ENCODE data around the gene SERPINA1. TPM values are rescaled to one million over a fixed set of nuclear protein-coding genes. Genes with fewer than 3 reads are reported as not detected.

The SERPINA1 gene
- total and polyA plus RNA-seq, 2 donors (not counting 1 experiment from before 2014, with no cell fraction given): 0.69 to 6.8 TPM

DNA sequence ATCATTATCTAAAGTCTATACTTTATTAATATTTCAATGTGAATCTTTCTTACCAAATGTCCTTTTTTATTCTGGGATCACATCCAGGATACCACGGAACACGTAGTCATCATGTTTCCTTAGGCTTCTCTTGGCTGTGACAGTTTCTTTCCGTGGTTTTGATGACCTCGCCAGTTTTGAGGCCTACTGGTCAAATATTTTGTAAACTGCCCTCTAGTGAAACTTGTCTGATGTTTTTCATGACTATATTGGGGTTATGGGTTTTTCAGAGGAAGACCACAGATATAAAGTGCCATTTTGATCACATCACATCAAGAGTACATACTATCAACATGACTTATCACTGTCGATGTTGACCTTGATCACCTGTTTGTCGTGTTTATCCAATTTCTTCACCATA lies 51.1 kb downstream of the SERPINA1 start:
- peaks cover 4% of the 10 kb centered on the region for H3K4me1 Mint-ChIP-seq
- Histone ChIP-seq H3K79me2 (ENCODE audit: control insufficient read depth, insufficient read depth, low read length) (no peaks in the 10 kb centered on the region), H3K27me3 (replicated peaks in 1 of 4; ENCODE audit: control extremely low read depth in 1 of 4, control insufficient read depth in 3 of 4, insufficient read depth in 4 of 4, low read length in 3 of 4) (no peaks in the 10 kb centered on the region), H3K9ac (ENCODE audit: low read length) (no peak overlapping the region), H3K4me1 (ENCODE audit: control insufficient read depth in 2 of 2, insufficient read depth in 2 of 2, low read length in 2 of 2) (no peaks in the 10 kb centered on the region), H3K27ac (ENCODE audit: low read length in 2 of 2) (no peak overlapping the region), H4K20me1 (ENCODE audit: control insufficient read depth, insufficient read depth, low read length, poor library complexity, severe bottlenecking) (no peaks in the 10 kb centered on the region), H3K36me3 (replicated peaks in 1 of 2; ENCODE audit: control extremely low read depth in 1 of 2, control insufficient read depth in 1 of 2, extremely low read depth in 1 of 2, insufficient read depth in 2 of 2, low read length in 1 of 2) (no peaks in the 10 kb centered on the region), H3K4me2 (replicated peaks; ENCODE audit: low read depth, low read length, poor library complexity, severe bottlenecking) (no peak overlapping the region), H3K9me3 (ENCODE audit: control extremely low read depth in 1 of 3, control insufficient read depth in 2 of 3, insufficient read depth in 1 of 3, low read length in 2 of 3) (no peaks in the 10 kb centered on the region), H3K4me3 (ENCODE audit: control extremely low read depth in 1 of 5, extremely low read depth in 1 of 5, insufficient read depth in 1 of 5, low read depth in 2 of 5, low read length in 4 of 5) (no peak overlapping the region), H2AFZ (ENCODE audit: insufficient read depth, low read depth, low read length, poor library complexity, severe bottlenecking) (no peak overlapping the region)
- peaks cover 16% of the 10 kb centered on the region for H3K27me3 Mint-ChIP-seq
- ATAC-seq (ENCODE audit: low read depth): no peak
- no peak overlapping the region for H3K27ac Mint-ChIP-seq
- H3K4me3 Mint-ChIP-seq: no peak overlapping the region
- TF ChIP-seq EZH2 (IDR thresholded peaks at IDR 0.05; ENCODE audit: borderline replicate concordance, insufficient read depth, low read depth, low read length, poor library complexity, severe bottlenecking) (no peak), CTCF (IDR thresholded peaks at IDR 0.05) (no peak)
- ChIA-PET POLR2A (no interaction called here), CTCF (no interaction called here)
- 72% methylated on average over 2 of the region's 6 CpGs for WGBS (ENCODE audit: insufficient coverage)
- DNase-seq: no peak
- H3K9me3 Mint-ChIP-seq (ENCODE audit: insufficient read depth): no peaks in the 10 kb centered on the region
- intact Hi-C loops (cut with micrococcal nuclease): no loop called here

DNA sequence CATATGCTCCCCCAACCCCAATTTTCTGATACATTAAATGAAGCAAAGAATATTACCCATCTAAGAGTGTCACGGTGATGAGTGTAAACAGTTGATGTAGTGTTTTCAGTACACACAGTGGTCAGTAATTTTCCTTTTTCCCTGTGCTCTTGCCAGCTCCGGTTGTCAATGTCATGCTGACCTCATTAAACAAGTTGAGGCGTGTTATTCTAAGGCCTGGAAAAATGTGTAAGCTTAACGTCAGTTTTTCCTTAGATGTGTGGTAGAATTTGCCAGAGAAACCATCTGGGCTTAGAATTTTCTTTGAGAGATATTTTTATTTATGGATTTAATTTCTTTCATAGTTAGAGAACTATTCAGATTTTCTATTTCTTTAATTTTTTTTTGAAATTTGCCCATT lies 53.5 kb downstream of the SERPINA1 start:
- ChIA-PET CTCF (no interaction called here), POLR2A (no interaction called here)
- no peak overlapping the region for H3K4me3 ChIP-seq (ENCODE audit: control extremely low read depth in 1 of 5, extremely low read depth in 1 of 5, insufficient read depth in 1 of 5, low read depth in 2 of 5, low read length in 4 of 5)
- no peak overlapping the region for H3K27ac ChIP-seq (ENCODE audit: low read length in 2 of 2)
- H3K27me3 Mint-ChIP-seq: peaks cover 3% of the 10 kb centered on the region
- no peak overlapping the region for H3K9ac ChIP-seq (ENCODE audit: low read length)
- H3K9me3 Mint-ChIP-seq (ENCODE audit: insufficient read depth): no peaks in the 10 kb centered on the region
- H4K20me1 ChIP-seq (ENCODE audit: control insufficient read depth, insufficient read depth, low read length, poor library complexity, severe bottlenecking): no peaks in the 10 kb centered on the region
- H3K9me3 ChIP-seq (ENCODE audit: control extremely low read depth in 1 of 3, control insufficient read depth in 2 of 3, insufficient read depth in 1 of 3, low read length in 2 of 3): peaks cover 0 to 9% (median 0%) of the 10 kb centered on the region in 3 donors
- no peak overlapping the region for H2AFZ ChIP-seq (ENCODE audit: insufficient read depth, low read depth, low read length, poor library complexity, severe bottlenecking)
- no peaks in the 10 kb centered on the region for H3K4me1 Mint-ChIP-seq
- no CpG with 5 or more reads among the region's 4 CpGs for WGBS (ENCODE audit: insufficient coverage)
- no peak overlapping the region for H3K4me2 ChIP-seq (replicated peaks; ENCODE audit: low read depth, low read length, poor library complexity, severe bottlenecking)
- no peaks in the 10 kb centered on the region for H3K36me3 ChIP-seq (replicated peaks in 1 of 2; ENCODE audit: control extremely low read depth in 1 of 2, control insufficient read depth in 1 of 2, extremely low read depth in 1 of 2, insufficient read depth in 2 of 2, low read length in 1 of 2)
- H3K27me3 ChIP-seq (replicated peaks in 1 of 4; ENCODE audit: control extremely low read depth in 1 of 4, control insufficient read depth in 3 of 4, insufficient read depth in 4 of 4, low read length in 3 of 4): no peaks in the 10 kb centered on the region
- H3K4me1 ChIP-seq (ENCODE audit: control insufficient read depth in 2 of 2, insufficient read depth in 2 of 2, low read length in 2 of 2): no peaks in the 10 kb centered on the region
- intact Hi-C loops (cut with micrococcal nuclease): no loop called here
- no peaks in the 10 kb centered on the region for H3K79me2 ChIP-seq (ENCODE audit: control insufficient read depth, insufficient read depth, low read length)
- no peak overlapping the region for H3K27ac Mint-ChIP-seq
- ATAC-seq (ENCODE audit: low read depth) (no peak), DNase-seq (no peak)
- TF ChIP-seq EZH2 (IDR thresholded peaks at IDR 0.05; ENCODE audit: borderline replicate concordance, insufficient read depth, low read depth, low read length, poor library complexity, severe bottlenecking): no peak
- TF ChIP-seq CTCF (IDR thresholded peaks at IDR 0.05): no peak
- no peak overlapping the region for H3K4me3 Mint-ChIP-seq

All from B cell (primary cell).